Measurements from ENCODE around the gene DNAJA3. TPM values are rescaled to one million over a fixed set of nuclear protein-coding genes. Genes with fewer than 3 reads are reported as not detected.

The DNAJA3 gene
- total RNA-seq, 1 donor from 2014 or later: 31.1 TPM

DNA sequence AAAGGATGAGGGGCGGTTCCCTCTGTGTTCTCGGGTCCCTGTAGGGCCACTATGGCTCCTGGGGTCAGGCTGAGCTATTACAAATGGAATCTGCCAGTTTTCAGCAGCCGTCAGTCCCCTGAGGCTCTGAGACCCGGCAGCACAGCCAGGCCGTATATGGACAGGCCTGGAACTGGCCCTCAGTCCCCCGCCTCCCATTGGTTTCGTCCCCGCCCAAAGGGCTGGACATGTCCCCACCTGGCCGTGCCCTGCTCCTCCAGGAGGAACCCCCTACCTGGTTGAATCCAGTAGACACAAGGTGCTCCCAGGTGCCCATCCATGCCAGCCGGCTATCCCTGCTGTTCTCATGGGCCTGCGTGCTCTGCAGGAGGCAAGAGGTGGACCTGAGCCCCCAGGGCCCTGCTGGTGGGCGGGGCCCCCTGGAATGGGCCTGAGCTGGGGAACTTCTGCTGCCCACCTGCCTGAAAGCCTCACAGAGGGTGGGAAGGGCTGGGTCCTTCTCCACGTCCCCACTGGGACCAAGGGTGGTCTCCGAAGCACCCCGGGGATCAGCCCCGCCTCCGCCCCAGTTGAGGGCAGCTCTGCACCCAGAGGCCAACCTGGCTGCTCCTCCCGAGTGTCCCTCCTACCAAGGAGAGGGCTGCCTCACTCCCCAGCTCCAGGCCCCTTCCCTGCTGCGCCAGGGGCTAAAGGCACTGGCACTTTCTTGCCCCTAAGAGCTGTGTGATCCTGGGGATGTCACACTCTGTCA, 37.2 kb upstream of the DNAJA3 start:
- Mint-ChIP-seq H3K4me3 (ENCODE audit: unreplicated experiment) (no peak overlapping the region), H3K27me3 (ENCODE audit: unreplicated experiment) (no peaks in the 10 kb centered on the region), H3K36me3 (ENCODE audit: unreplicated experiment) (no peaks in the 10 kb centered on the region), H3K9me3 (ENCODE audit: unreplicated experiment) (no peaks in the 10 kb centered on the region), H3K27ac (ENCODE audit: unreplicated experiment) (peak overlapping the region; percentile 87), H3K4me1 (ENCODE audit: unreplicated experiment) (peaks cover 96% of the 10 kb centered on the region)
- DNase-seq (ENCODE audit: extremely low spot score, unreplicated experiment): no peak
- TF ChIP-seq, protein P1, sequence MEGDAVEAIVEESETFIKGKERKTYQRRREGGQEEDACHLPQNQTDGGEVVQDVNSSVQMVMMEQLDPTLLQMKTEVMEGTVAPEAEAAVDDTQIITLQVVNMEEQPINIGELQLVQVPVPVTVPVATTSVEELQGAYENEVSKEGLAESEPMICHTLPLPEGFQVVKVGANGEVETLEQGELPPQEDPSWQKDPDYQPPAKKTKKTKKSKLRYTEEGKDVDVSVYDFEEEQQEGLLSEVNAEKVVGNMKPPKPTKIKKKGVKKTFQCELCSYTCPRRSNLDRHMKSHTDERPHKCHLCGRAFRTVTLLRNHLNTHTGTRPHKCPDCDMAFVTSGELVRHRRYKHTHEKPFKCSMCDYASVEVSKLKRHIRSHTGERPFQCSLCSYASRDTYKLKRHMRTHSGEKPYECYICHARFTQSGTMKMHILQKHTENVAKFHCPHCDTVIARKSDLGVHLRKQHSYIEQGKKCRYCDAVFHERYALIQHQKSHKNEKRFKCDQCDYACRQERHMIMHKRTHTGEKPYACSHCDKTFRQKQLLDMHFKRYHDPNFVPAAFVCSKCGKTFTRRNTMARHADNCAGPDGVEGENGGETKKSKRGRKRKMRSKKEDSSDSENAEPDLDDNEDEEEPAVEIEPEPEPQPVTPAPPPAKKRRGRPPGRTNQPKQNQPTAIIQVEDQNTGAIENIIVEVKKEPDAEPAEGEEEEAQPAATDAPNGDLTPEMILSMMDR (IDR thresholded peaks at IDR 0.05): no peak

DNA sequence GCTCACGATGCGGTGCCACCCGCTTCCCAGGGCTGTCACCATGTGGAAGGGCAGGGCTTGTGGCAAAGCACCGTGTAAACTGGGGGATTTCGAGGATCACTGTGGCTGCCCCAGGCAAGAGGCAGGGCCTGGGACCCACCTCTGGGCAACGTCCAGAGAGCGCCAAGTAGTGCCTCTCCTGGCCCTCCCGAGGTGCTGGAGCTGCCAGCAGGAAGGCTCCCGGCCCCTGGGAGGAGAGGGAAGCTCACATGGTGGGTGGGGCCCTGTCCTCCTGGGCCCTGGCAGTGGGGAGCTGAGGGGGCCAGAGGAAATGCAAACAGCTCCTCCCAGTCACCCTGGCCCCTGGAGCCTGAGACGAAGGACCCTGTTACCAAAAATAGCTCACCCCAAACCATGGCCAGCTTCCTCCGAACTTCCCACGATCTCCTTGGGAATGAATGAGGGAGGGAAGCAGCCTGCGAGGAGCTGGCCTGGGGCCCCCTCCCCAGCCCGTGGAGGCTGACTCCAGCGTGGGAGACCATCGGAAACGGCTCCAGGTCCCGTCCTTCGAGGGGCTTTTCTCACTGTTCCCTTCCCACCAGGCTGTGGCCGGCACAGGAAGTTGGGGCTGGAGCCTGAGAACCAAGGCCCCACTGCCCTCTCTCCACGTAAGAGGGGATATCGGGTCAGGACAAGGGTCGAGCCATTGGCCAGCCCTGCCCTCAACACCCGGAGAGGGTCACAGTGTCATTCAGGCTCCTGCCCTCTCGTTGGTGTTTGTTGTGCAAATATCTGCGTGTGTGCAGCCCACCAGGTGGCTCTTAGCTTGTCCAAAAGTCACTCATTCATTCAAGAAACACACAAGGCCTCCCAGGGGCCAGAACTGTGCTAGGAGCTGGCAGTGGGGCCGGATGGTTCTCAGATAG, 36.4 kb upstream of the DNAJA3 start:
- Mint-ChIP-seq H3K27ac (ENCODE audit: unreplicated experiment) (peak overlapping the region; percentile 86), H3K27me3 (ENCODE audit: unreplicated experiment) (no peaks in the 10 kb centered on the region), H3K4me1 (ENCODE audit: unreplicated experiment) (peaks cover 92% of the 10 kb centered on the region), H3K9me3 (ENCODE audit: unreplicated experiment) (no peaks in the 10 kb centered on the region), H3K36me3 (ENCODE audit: unreplicated experiment) (no peaks in the 10 kb centered on the region), H3K4me3 (ENCODE audit: unreplicated experiment) (no peak overlapping the region)
- DNase-seq (ENCODE audit: extremely low spot score, unreplicated experiment): no peak
- TF ChIP-seq, protein P1 (IDR thresholded peaks at IDR 0.05): no peak

DNA sequence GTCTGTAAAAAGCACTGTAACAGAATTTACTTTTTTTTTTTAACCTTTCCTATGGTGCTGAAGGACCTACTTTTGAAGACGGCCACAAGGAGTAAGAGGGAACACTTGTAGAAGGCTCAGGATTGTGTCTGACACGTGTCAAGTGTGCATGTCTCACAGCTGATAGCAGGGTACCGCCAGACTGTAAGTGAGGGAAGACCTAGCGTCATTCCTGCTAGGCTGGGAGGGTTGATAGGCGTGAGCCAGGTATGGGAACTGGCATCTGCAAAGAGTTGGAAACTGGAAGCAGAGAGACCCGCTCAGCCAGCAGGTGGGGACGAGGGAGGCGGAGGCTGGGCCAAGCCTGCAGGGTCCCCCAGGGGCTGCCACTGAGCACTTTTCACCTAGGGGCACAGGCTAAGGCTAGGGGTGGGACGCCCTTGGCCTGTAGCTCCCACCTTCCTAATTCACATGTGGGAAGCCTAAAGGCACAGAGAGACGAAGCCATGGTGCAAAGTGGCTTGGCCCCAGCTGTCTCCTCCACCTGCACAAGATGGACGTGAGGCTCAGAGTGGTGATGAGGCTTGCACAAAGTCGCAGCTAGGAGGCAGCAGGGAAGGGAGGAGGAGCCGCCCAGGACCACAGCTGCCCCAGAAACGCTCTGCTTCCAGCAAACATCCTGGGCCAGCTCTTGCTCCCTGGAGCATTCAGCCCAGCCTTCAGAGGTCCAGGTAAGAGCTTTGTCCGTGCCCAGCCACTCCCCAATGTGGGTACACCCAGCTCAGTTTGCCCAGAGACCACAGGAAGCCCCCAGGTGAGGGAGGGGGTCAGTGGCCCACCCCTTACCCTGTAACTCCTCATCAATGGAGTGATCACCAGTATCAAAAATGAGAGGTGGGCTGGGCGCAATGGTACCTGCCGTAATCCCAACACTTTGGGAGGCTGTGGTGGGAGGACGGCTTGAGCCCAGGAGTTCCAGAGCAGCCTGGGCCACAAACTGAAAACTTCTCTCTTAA, 35.1 kb upstream of the DNAJA3 start:
- Mint-ChIP-seq H3K4me3 (ENCODE audit: unreplicated experiment) (no peak overlapping the region), H3K36me3 (ENCODE audit: unreplicated experiment) (no peaks in the 10 kb centered on the region), H3K27me3 (ENCODE audit: unreplicated experiment) (no peaks in the 10 kb centered on the region), H3K27ac (ENCODE audit: unreplicated experiment) (peak overlapping the region; percentile 86), H3K4me1 (ENCODE audit: unreplicated experiment) (peaks cover 83% of the 10 kb centered on the region), H3K9me3 (ENCODE audit: unreplicated experiment) (no peaks in the 10 kb centered on the region)
- no peak for DNase-seq (ENCODE audit: extremely low spot score, unreplicated experiment)
- TF ChIP-seq, protein P1 (IDR thresholded peaks at IDR 0.05): peak; percentile 18

DNA sequence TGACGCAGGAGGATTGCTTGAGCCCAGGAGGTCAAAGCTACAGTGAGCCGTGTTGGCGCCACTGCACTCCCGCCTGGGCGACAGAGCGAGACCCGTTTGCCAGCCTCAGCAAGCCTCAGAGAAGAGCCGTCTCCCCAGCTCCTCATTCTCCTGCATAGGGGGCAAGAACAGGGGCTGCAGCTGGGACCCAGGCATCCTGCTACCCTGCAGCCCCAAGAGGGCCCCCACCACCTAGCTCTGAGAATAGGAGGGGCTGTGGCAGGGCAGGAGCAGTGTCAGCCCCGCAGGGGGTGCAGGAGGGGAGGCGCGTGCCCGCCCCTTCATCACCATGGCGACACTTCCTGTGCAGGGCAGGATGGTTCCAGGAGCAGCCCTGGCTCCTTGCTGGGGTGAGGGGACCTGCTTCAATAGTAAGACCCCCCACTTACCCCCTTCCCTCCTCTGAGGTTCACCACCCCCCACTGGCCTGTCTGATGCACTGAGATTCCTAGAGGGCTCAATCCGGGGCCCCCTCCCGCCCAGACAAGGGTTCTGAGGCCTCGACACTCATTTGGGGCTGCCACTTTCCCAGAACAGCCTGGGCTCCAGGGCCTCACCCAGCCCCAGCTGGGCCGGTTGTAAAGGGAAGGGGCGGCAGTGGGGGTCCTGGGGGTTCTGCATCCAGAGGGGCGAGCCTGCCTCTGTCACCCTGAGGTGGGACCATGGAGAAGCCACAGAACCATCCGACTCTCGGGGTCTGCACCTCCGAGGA, 33.9 kb upstream of the DNAJA3 start:
- Mint-ChIP-seq H3K36me3 (ENCODE audit: unreplicated experiment) (no peaks in the 10 kb centered on the region), H3K27ac (ENCODE audit: unreplicated experiment) (peak overlapping the region; percentile 63)

More for the DNA sequence above, 33.9 kb upstream of the DNAJA3 start:
- no peaks in the 10 kb centered on the region for H3K9me3 Mint-ChIP-seq (ENCODE audit: unreplicated experiment)
- no peaks in the 10 kb centered on the region for H3K27me3 Mint-ChIP-seq (ENCODE audit: unreplicated experiment)
- DNase-seq (ENCODE audit: extremely low spot score, unreplicated experiment): no peak
- peaks cover 70% of the 10 kb centered on the region for H3K4me1 Mint-ChIP-seq (ENCODE audit: unreplicated experiment)
- no peak overlapping the region for H3K4me3 Mint-ChIP-seq (ENCODE audit: unreplicated experiment)
- TF ChIP-seq, protein P1 (IDR thresholded peaks at IDR 0.05): no peak
